Measurements from ENCODE around the gene CEP83.
A peak's percentile ranks its signal among the peaks of the same experiment; 100 is the strongest.

Gene CEP83

DNA sequence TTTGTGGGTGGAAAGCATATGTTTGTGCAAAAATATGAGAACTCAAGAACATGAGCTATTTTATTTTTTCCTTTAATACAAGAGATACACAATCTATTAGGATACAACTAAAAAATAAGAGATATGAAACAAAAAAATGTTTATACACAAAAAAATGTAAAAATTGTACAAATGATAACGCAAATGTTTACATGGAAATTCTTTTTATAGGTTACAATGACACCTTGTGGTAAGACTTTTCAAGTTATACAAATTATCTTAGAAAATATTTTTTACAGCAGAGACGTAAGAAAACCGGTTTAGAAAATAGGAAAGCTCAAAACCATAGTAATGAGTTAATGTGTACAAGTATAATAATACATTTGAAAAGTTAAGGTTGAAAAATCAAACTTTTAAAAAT is 25.5 kb downstream of the CEP83 start:
- Histone ChIP-seq H3K27ac (ENCODE audit: poor library complexity, severe bottlenecking) (no peak overlapping the region), H3K9me3 (ENCODE audit: severe bottlenecking) (no peaks in the 10 kb centered on the region), H3K36me3 (ENCODE audit: low read depth) (no peaks in the 10 kb centered on the region), H3K4me3 (ENCODE audit: severe bottlenecking) (no peak overlapping the region), H3K27me3 (ENCODE audit: insufficient read depth, poor library complexity, severe bottlenecking) (no peaks in the 10 kb centered on the region), H3K4me1 (ENCODE audit: insufficient read depth, poor library complexity, severe bottlenecking) (no peaks in the 10 kb centered on the region)
- DNase-seq (ENCODE audit: low spot score) (no peak), ATAC-seq (ENCODE audit: low read depth) (no peak)
- TF ChIP-seq, protein P1, sequence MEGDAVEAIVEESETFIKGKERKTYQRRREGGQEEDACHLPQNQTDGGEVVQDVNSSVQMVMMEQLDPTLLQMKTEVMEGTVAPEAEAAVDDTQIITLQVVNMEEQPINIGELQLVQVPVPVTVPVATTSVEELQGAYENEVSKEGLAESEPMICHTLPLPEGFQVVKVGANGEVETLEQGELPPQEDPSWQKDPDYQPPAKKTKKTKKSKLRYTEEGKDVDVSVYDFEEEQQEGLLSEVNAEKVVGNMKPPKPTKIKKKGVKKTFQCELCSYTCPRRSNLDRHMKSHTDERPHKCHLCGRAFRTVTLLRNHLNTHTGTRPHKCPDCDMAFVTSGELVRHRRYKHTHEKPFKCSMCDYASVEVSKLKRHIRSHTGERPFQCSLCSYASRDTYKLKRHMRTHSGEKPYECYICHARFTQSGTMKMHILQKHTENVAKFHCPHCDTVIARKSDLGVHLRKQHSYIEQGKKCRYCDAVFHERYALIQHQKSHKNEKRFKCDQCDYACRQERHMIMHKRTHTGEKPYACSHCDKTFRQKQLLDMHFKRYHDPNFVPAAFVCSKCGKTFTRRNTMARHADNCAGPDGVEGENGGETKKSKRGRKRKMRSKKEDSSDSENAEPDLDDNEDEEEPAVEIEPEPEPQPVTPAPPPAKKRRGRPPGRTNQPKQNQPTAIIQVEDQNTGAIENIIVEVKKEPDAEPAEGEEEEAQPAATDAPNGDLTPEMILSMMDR (IDR thresholded peaks at IDR 0.05; ENCODE audit: poor library complexity, severe bottlenecking), result peak; percentile 21

DNA sequence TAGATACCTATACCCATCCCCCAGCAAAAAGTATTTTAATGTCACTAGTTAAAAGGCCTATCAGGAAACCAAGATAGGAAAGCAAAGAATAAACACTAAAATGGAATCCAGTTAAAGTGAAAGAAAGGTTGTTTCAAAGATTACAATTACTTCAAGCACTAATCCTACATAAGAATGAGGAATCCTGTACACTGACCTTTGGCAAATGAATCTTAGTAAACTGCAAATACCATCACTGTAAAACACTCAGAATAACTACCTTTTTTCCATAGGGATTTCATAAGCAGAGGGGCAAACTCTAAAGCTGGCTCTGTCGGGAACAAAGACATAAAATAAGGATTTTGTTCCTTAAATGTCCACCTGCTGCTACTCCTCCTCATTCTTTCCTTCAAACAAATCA is 25.9 kb downstream of the CEP83 start:
- H3K9me3 ChIP-seq (ENCODE audit: severe bottlenecking), result no peaks in the 10 kb centered on the region
- no peak for DNase-seq (ENCODE audit: low spot score)
- H3K36me3 ChIP-seq (ENCODE audit: low read depth), result no peaks in the 10 kb centered on the region
- no peak for ATAC-seq (ENCODE audit: low read depth)
- H3K27ac ChIP-seq (ENCODE audit: poor library complexity, severe bottlenecking), result no peak overlapping the region
- no peaks in the 10 kb centered on the region for H3K4me1 ChIP-seq (ENCODE audit: insufficient read depth, poor library complexity, severe bottlenecking)
- no peak overlapping the region for H3K4me3 ChIP-seq (ENCODE audit: severe bottlenecking)
- no peaks in the 10 kb centered on the region for H3K27me3 ChIP-seq (ENCODE audit: insufficient read depth, poor library complexity, severe bottlenecking)
- TF ChIP-seq, protein P1 (IDR thresholded peaks at IDR 0.05; ENCODE audit: poor library complexity, severe bottlenecking), result no peak

DNA sequence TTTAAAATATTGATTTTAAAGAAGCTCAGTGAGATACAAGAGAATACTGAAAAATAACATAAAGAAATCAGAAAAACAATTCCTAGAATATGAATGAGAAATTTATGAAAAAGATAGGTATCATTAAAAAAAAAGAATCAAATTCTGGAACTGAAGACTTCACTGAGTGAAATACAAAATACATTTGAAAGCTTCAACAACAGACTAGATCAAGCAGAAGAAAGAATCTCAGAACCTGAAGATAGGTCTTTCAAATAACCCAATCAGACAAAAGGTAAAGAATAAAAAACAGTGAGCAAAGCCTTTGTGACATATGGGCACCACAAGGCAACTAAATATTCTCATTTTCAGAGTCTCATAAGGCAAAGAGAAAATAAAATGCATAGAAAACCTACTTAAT is 29.4 kb downstream of the CEP83 start:
- no peaks in the 10 kb centered on the region for H3K4me1 ChIP-seq (ENCODE audit: insufficient read depth, poor library complexity, severe bottlenecking)
- TF ChIP-seq, protein P1 (IDR thresholded peaks at IDR 0.05; ENCODE audit: poor library complexity, severe bottlenecking), result no peak
- H3K4me3 ChIP-seq (ENCODE audit: severe bottlenecking), result no peak overlapping the region
- ATAC-seq (ENCODE audit: low read depth) (no peak), DNase-seq (ENCODE audit: low spot score) (no peak)
- no peaks in the 10 kb centered on the region for H3K27me3 ChIP-seq (ENCODE audit: insufficient read depth, poor library complexity, severe bottlenecking)
- H3K36me3 ChIP-seq (ENCODE audit: low read depth), result no peaks in the 10 kb centered on the region
- no peak overlapping the region for H3K27ac ChIP-seq (ENCODE audit: poor library complexity, severe bottlenecking)
- H3K9me3 ChIP-seq (ENCODE audit: severe bottlenecking), result no peaks in the 10 kb centered on the region

DNA sequence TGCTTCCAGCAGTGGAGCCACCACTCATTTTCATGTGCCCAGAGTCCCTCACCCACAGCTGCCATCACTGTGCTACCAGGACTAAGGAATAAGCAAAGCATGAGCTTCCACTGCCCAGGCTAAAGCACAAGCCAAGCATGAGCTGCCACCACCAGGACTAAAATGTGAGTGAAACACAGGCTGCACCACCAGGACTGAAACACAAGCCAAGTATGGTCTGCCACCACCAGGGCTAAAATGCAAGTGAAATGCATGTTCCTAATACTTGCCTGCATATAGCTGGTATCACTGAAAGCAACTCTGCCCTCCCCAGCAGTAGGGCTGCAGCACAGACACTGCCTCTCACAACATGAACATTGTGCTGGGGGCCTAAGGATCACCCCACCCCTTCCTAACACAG is 30.0 kb downstream of the CEP83 start:
- no peak for ATAC-seq (ENCODE audit: low read depth)
- Histone ChIP-seq H3K4me3 (ENCODE audit: severe bottlenecking) (no peak overlapping the region), H3K36me3 (ENCODE audit: low read depth) (no peaks in the 10 kb centered on the region), H3K4me1 (ENCODE audit: insufficient read depth, poor library complexity, severe bottlenecking) (no peaks in the 10 kb centered on the region), H3K27ac (ENCODE audit: poor library complexity, severe bottlenecking) (no peak overlapping the region), H3K27me3 (ENCODE audit: insufficient read depth, poor library complexity, severe bottlenecking) (no peaks in the 10 kb centered on the region), H3K9me3 (ENCODE audit: severe bottlenecking) (no peaks in the 10 kb centered on the region)
- TF ChIP-seq, protein P1 (IDR thresholded peaks at IDR 0.05; ENCODE audit: poor library complexity, severe bottlenecking), result no peak
- DNase-seq (ENCODE audit: low spot score), result no peak

DNA sequence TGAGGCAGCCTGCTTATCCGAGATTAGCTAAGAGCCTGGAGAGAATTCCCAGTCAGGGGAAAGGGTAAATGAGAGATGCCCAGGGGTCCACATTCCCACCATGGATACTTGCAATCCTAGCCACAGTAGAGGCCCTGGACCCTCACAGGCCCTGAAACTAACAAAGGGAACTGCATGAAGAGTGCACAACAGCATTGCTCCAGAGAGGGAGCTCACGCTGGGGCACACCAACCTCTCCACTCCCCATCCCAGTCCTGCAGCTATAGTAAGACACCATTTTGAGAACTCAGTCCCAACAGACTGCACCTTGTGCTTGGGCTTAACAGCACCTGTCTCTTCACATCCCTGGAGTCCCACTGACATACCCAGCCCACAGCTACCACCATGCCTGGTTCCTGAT is 30.5 kb downstream of the CEP83 start:
- TF ChIP-seq, protein P1 (IDR thresholded peaks at IDR 0.05; ENCODE audit: poor library complexity, severe bottlenecking), result no peak
- no peaks in the 10 kb centered on the region for H3K27me3 ChIP-seq (ENCODE audit: insufficient read depth, poor library complexity, severe bottlenecking)
- no peaks in the 10 kb centered on the region for H3K36me3 ChIP-seq (ENCODE audit: low read depth)
- no peak overlapping the region for H3K27ac ChIP-seq (ENCODE audit: poor library complexity, severe bottlenecking)
- no peak overlapping the region for H3K4me3 ChIP-seq (ENCODE audit: severe bottlenecking)
- H3K9me3 ChIP-seq (ENCODE audit: severe bottlenecking), result no peaks in the 10 kb centered on the region
- no peaks in the 10 kb centered on the region for H3K4me1 ChIP-seq (ENCODE audit: insufficient read depth, poor library complexity, severe bottlenecking)
- ATAC-seq (ENCODE audit: low read depth) (no peak), DNase-seq (ENCODE audit: low spot score) (no peak)

Data from RWPE2 (cell line).